GM12865 (cell line): ENCODE measurements around the gene SELENON.

Source experiments
- DNase-seq: peaks from one replicate; pipeline ENCODE4 v3.0.0; 2010; ENCODE audit warnings: low read depth
- H3K4me3 ChIP-seq: 2 replicates; pipeline ENCODE4 v1.5.1; 2011; ENCODE audit warnings: mild to moderate bottlenecking, low read depth, low read length, control low read depth
- TF ChIP-seq, protein P1 (sequence below): IDR thresholded peaks from 2 replicates; pipeline ENCODE4 v1.5.1; 2011; ENCODE audit warnings: low read length, control low read depth, low read depth, inconsistent platforms; ENCODE audit not compliant: insufficient read depth; ENCODE audit errors: missing control alignments

SELENON gene

DNA sequence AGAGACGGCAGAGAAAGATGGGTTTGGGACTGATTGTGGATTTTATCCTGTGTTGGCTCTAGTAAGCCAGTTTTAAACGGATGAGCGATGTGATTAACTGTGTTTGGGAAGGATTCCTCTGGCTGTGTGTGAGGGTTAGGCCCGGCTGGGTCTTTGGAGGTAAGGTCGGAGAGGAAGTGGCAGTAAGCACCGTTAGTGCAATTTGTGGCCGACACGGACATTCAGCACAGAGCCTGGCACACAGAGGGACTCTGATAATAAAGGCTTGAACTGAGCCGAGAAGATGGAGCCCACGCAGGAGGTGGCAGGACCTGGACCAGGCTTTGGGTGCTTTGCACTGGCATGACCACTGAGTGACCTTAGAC, 21.1 kb downstream of the SELENON start:
- DNase-seq, result no peak
- TF ChIP-seq, protein P1, sequence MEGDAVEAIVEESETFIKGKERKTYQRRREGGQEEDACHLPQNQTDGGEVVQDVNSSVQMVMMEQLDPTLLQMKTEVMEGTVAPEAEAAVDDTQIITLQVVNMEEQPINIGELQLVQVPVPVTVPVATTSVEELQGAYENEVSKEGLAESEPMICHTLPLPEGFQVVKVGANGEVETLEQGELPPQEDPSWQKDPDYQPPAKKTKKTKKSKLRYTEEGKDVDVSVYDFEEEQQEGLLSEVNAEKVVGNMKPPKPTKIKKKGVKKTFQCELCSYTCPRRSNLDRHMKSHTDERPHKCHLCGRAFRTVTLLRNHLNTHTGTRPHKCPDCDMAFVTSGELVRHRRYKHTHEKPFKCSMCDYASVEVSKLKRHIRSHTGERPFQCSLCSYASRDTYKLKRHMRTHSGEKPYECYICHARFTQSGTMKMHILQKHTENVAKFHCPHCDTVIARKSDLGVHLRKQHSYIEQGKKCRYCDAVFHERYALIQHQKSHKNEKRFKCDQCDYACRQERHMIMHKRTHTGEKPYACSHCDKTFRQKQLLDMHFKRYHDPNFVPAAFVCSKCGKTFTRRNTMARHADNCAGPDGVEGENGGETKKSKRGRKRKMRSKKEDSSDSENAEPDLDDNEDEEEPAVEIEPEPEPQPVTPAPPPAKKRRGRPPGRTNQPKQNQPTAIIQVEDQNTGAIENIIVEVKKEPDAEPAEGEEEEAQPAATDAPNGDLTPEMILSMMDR, result no peak
- H3K4me3 ChIP-seq, result peak overlapping the region; percentile 94

DNA sequence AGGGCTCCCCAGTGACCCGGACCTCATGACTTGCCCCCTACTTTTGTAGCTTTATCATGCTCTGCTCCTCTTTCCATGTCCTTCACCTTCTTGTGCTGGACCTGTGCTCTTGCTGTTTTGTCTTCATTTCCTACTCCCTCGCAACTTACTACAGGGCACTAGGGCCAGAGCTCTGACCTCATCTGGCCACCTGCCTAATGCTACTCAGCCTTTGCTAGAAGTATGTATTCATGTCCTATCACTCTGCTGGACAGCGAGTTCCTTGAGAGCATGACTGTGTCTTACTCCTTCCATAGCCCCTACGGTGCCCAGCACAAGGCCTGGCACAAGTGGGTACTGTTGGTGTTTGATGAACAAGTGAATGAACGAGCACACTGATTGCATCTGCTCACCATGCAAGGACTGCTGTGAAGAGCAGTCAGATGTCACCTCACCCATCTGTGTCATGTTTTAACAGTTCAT, 21.7 kb downstream of the SELENON start:
- H3K4me3 ChIP-seq, result peak overlapping the region; percentile 94; the same call in 1 of the 2 replicates
- TF ChIP-seq, protein P1, result no peak
- DNase-seq, result no peak

DNA sequence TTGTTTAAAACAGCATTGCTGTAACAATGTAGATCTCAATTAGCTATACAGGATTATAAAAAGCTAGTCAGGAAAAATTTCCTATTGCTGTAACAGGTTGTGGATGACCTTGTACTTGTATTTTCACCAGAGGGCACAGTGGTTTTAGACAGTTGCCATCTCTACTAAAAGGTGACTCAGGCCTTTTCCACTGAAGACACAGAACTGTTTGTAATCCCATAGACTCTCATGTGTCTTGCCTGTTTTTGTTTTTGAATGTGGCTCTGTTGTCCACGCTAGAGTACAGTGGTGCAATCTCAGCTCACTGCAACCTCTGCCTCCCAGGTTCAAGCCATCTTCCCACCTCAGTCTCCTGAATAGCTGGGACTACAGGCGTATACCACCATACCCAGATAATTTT, 25.6 kb downstream of the SELENON start:
- no peak for DNase-seq
- H3K4me3 ChIP-seq, result no peak overlapping the region
- TF ChIP-seq, protein P1, result no peak

DNA sequence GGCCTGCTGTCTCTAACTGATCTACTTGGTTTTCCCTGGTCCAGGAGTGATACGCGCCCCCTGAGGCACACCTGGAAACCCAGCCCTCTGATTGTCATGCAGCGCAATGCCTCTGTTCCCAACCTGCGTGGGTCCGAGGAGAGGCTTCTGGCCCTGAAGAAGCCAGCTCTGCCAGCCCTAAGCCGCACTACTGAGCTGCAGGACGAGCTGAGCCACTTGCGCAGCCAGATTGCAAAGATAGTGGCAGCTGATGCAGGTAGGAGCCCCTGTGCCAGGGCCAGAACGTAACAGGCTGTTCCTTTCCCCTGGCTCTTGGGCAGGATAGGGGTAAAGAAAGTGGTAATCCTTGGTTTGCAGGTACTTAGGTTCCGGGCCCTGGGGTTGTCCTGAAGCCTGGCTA, 26.6 kb downstream of the SELENON start:
- TF ChIP-seq, protein P1, result no peak

DNA sequence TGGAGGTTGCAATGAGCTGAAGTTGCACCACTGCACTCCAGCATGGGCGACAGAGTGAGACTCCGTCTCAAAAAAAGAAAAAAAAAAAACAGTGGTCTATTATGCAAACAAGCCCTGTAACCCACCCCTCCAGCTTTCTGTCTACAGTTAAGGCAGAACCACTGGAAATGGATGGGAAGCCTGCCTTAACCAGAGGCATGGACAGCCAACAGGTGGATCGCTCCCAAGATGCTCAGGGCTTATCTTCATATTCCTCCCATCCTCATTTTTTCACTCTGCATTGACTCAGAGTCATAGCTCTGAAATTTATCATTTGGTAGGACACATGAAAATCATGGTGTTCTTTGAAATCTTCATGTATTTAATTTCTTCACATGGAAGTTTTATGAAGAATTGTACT, 28.5 kb downstream of the SELENON start:
- TF ChIP-seq, protein P1, result no peak
- DNase-seq, result no peak
- no peak overlapping the region for H3K4me3 ChIP-seq

More for the DNA sequence above, 26.6 kb downstream of the SELENON start:
- no peak overlapping the region for H3K4me3 ChIP-seq
- no peak for DNase-seq

DNA sequence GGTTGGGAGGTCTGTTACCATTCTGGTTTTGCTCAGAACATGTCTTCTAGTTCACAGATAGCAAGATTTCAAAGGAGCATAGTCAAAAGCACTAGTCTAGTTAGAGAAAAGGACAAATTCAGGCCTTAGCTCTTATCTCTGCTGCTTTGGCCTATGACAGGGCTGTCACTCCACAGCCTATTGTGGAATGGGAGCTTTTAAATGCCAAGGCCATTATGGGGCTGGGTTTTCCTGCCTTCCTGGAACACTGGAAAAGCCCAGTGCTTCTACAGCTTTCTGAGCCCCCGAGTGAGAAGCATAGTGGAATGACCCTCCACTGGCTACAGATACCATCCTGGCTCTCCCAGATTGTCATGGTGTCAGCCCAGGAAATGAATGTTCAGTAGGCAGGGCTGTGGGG, 29.1 kb downstream of the SELENON start:
- H3K4me3 ChIP-seq, result no peak overlapping the region
- TF ChIP-seq, protein P1, result no peak
- no peak for DNase-seq

GRCh38 chr1:25831569-25832196, 31.7 kb downstream of the SELENON start:
- no peak for DNase-seq
- TF ChIP-seq, protein P1, result no peak

More at GRCh38 chr1:25831569-25832196, 31.7 kb downstream of the SELENON start:
- H3K4me3 ChIP-seq, result no peak overlapping the region
